NCI-H2196 treated with DMSO at 0.1 percent for 48 hours (cell line): Measurements from ENCODE around the gene LTO1.

ENCODE experiments used
- DNase-seq: peaks from one replicate; lab custom pipeline; 2025; ENCODE audit not compliant: unreplicated experiment; lab: John Stamatoyannopoulos, UW

Gene LTO1

DNA sequence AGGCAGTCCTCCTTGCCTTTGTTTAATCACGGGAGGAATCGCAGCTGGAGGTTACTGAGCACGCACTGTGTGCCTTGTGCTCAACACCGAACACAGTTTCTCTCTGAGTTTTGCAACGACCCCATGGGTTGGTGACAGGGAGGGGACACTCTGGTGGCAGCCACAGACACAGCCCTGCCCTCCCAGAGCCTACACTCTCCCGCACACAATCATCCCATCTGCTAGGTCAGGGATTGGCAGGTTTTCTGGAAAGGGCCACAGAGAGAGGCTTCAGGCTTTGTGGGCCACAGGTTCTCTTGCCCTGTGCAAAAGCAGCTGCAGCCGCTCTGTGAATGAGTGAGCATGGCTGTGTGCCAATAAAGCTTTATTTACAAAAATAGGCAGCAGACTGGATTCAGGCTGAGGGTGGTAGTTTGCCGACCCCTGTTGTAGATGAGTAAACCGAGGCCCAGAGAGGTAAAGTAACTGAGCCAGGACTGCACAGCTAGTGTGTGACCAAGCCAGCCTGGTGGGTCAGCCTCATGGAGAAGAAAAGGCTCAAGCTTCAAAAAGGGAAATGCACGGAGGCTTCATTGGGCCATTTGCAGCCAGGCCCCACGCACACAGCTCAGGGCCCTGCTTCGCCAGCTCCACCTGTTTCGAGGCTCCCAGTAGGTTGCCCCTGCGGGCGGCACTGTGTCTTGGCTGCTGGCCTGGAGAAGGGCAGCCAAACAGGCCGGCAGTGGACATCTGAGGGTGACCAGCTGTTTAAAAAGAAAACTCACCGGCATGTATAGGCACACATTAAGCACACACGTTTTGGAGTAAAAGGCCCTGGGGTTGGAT, 16.3 kb downstream of the LTO1 start:
- DNase-seq = no peak

DNA sequence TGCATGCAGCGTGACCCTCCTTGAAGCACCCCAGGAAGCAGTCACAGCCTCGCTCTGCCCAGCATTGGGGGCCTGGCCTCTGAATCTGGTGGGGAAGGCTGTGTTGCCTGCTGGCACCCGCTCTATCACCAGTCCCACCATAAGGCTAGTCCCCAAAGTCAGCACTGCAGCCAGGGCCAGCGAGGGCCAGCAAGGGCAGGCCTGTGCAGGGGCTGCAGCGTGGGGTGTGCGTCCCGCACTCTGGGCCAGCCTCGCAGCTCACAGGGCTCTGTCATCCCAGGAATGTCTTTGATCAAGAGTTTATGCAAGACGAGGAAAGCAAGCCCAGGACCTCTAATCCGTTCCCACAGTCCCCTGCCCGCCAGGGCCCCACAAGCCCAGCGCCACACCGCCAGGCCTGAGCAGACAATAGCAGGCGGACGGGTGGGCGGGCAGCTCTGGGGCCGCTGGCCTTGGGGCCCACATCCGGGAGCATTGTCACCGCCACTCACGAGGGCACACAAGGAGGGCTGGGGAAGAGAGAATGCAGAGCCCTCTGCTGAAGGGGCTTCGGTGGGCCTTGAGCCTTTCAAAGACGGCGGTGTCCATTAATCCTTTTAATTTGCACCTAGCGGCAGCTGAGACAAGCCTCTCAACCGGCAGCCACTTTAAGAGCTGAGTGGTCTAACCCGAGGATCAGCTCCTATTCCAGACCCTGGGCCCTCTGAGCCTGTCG, 17.1 kb downstream of the LTO1 start:
- DNase-seq = no peak

DNA sequence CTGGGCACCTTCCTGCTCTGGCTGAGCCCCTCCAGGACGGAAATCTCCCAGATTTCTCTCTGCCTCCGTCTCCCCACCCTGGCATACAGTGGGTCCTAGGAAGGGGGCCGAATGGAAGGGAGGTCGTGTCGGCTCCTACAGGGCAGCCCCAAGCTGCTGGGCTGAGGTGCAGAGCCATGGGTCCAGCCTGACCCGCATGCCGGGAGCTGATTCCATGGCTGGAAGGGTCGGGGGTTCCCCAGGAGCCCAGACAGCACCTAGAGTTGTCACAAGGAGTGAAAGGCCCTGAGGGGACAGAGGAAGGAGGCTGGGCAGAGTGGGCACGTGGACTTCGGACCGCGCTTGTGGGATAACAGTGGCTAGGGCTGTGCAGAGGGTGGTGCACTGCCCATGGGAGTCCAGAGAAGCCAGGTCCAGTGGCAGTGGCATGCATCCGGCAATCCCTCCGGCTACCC, 17.7 kb downstream of the LTO1 start:
- DNase-seq = no peak

DNA sequence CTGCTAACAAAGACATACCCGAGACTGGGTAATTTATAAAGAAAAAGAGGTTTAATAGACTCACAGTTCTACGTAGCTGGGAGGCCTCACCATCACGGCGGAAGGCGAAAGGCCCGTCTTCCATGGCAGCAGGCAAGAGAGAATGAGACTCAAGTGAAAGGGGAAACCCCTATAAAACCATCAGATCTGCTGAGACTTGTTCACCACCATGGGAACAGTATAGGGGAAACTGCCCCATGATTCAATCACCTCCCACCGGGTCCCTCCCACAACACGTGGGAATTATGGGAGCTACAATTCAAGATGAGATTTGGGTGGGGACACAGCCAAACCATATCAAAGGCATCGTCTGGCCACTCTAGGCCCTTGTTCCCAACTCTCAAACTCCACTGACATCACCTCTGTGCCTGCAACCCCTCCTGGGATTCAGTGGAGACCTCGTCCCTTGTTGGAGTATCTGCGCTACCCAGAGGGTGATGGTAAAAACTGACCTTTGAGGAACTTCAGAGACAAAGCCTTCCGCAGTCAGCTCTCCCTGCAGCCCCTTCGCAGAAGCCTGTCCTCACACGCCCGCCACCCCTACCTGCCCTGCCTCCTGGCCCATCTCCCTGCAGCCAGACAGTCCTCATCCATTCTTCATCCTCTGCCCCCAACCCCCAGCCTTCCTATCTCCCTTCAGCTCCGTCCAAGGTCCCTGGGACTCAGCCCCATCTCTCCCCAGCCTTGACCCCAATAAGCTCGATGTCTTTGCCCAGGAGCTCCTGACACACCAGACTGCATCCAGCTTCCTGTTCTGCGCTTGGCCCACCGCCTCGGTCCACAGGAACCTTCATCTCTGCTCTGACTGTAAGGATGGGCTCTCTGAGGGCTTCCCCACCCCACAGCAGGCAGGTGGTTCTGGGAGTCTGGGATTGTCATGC, 18.4 kb downstream of the LTO1 start:
- DNase-seq = no peak

GRCh38 chr11:69655479-69656428, 19.4 kb downstream of the LTO1 start:
- no peak for DNase-seq

GRCh38 chr11:69654660-69655478, 20.3 kb downstream of the LTO1 start:
- DNase-seq = peak; percentile 15

- no peak for DNase-seq
Measured at GRCh38 chr11:69654001-69654659, 21.0 kb downstream of the LTO1 start.

- no peak for DNase-seq
Measured at GRCh38 chr11:69653406-69653960, 21.7 kb downstream of the LTO1 start.

GRCh38 chr11:69652999-69653398, 22.2 kb downstream of the LTO1 start:
- no peak for DNase-seq

DNA sequence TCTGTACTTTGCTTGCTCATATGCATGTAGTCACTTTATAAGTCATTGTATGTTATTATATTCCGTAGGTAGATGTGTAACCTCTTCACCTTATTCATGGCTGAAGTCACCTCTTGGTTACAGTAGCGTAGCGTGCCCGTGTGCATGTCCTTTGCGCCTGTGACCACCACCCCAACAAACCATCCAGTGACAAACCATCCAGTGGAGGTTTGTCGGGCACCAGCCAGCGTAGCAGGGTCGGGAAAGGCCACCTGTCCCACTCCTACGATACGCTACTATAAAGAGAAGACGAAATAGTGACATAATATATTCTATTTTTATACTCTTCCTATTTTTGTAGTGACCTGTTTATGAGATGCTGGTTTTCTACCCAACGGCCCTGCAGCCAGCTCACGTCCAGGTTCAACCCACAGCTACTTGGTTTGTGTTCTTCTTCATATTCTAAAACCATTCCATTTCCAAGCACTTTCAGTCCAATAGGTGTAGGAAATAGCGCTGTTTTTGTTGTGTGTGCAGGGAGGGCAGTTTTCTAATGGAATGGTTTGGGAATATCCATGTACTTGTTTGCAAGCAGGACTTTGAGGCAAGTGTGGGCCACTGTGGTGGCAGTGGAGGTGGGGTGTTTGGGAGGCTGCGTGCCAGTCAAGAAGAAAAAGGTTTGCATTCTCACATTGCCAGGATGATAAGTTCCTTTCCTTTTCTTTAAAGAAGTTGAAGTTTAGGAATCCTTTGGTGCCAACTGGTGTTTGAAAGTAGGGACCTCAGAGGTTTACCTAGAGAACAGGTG, 23.1 kb downstream of the LTO1 start:
- DNase-seq = no peak

DNA sequence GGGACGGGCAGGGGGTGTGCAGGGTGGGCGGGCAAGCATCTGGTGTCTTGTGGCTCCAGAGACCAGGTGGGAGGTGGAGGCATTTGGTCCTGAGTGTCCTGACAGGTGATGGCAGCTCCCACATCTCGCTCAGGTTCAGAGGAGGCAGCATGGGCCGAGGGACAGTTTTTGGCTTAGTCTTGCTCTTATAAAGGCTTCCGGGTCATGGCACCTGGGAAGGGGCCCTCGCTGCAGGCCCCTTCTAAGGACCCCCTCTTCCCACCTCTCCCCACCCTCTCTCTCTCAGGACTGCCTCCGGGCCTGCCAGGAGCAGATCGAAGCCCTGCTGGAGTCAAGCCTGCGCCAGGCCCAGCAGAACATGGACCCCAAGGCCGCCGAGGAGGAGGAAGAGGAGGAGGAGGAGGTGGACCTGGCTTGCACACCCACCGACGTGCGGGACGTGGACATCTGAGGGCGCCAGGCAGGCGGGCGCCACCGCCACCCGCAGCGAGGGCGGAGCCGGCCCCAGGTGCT, 24.3 kb downstream of the LTO1 start:
- no peak for DNase-seq

DNA sequence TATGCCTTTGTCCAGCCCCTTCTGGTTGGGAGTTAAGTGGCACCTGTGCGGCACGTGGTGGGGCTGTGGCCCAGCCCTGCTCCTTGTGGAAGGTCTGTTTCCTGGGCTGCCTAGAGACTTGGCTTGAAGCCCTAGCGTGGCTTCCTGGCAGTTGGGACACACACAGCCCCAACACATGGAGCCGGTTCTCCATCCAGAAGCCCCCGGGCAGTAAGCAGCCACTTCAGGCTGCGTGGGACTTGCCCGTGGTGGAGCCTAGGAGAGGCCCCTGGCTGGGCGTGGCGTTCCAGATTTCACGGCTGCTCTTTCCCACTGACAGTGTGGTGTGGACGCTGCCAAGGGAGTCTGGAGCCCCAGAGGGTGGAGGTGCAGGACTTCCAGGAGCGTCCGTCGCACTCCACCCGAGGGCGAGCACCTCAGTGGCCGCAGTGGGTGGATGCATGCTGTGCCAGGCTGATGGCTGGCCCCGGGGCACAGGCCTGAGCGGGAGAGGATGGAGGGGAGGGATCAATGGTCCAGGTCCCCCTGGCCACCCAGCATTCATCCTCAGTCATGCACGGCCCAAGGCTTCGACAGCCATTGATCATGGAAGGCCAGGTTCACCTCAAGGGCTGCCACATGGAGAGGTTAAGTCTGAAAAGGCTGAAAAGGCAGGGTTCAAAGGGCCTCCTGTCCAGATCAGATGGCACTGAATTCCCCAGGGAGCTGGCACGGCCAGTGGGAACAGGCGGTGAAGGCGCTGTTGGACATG, 24.9 kb downstream of the LTO1 start:
- no peak for DNase-seq

DNA sequence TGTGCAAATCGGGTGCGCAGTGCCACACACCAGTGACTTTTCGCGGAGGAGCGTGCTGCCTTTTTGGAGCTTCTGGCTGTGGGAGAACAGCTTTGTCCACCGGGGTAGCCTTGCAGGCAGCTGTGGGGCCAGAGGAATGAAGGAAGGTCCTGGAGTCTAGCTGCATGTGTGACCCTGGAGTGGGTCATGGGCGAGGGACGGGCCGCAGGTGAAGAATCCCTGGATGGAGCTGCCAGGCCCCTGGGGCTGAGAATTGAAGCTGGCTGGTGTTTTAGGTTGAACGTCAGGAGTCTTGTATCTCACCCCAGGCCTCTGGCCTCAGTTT, 25.6 kb downstream of the LTO1 start:
- no peak for DNase-seq

GRCh38 chr11:69648679-69649575, 26.2 kb downstream of the LTO1 start:
- no peak for DNase-seq

- DNase-seq = no peak
Measured at GRCh38 chr11:69647761-69648497, 27.2 kb downstream of the LTO1 start.
